Measurements from ENCODE around the gene CEBPA. TPM values are rescaled to one million over a fixed set of nuclear protein-coding genes. Genes with fewer than 3 reads are reported as not detected.

CEBPA gene
- total RNA-seq, 2 experiments from 2014 or later: 2.1 to 2.5 TPM

- TF ChIP-seq, protein P1, sequence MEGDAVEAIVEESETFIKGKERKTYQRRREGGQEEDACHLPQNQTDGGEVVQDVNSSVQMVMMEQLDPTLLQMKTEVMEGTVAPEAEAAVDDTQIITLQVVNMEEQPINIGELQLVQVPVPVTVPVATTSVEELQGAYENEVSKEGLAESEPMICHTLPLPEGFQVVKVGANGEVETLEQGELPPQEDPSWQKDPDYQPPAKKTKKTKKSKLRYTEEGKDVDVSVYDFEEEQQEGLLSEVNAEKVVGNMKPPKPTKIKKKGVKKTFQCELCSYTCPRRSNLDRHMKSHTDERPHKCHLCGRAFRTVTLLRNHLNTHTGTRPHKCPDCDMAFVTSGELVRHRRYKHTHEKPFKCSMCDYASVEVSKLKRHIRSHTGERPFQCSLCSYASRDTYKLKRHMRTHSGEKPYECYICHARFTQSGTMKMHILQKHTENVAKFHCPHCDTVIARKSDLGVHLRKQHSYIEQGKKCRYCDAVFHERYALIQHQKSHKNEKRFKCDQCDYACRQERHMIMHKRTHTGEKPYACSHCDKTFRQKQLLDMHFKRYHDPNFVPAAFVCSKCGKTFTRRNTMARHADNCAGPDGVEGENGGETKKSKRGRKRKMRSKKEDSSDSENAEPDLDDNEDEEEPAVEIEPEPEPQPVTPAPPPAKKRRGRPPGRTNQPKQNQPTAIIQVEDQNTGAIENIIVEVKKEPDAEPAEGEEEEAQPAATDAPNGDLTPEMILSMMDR (conservative IDR thresholded peaks at IDR 0.05; ENCODE audit: low read length): no peak
- no peak for TF ChIP-seq EZH2phosphoT487 (IDR thresholded peaks at IDR 0.05; ENCODE audit: borderline replicate concordance, low read depth, low read length)
- intact Hi-C loops (cut with micrococcal nuclease; ENCODE audit: unreplicated experiment): no loop called here
- POLR2A ChIA-PET: no interaction called here
- Histone ChIP-seq H3K27ac (ENCODE audit: low read depth, low read length, poor library complexity, severe bottlenecking) (no peak overlapping the region), H4K20me1 (ENCODE audit: insufficient read depth, low read length) (no peaks in the 10 kb centered on the region), H3K4me1 (ENCODE audit: insufficient read depth, low read length, poor library complexity, severe bottlenecking) (no peaks in the 10 kb centered on the region), H3K9me2 (ENCODE audit: insufficient read depth, low read length) (no peaks in the 10 kb centered on the region), H3K4me3 (ENCODE audit: low read depth, low read length, poor library complexity, severe bottlenecking) (no peak overlapping the region), H3K4me2 (ENCODE audit: low read length) (no peak overlapping the region), H2AFZ (ENCODE audit: low read length) (no peak overlapping the region), H3K9me3 (ENCODE audit: low read length) (no peaks in the 10 kb centered on the region), H3K79me2 (ENCODE audit: insufficient read depth, low read depth, low read length) (no peaks in the 10 kb centered on the region), H3K36me3 (ENCODE audit: insufficient read depth, low read length) (no peaks in the 10 kb centered on the region)
- CTCF ChIA-PET (ENCODE audit: unreplicated experiment): no interaction called here
- no peak for DNase-seq (ENCODE audit: low spot score)
- BruUV-seq (replicated peaks): no TSS peak
Observed at GRCh38 chr19:33349319-33350289, 47.3 kb upstream of the CEBPA start.

DNA sequence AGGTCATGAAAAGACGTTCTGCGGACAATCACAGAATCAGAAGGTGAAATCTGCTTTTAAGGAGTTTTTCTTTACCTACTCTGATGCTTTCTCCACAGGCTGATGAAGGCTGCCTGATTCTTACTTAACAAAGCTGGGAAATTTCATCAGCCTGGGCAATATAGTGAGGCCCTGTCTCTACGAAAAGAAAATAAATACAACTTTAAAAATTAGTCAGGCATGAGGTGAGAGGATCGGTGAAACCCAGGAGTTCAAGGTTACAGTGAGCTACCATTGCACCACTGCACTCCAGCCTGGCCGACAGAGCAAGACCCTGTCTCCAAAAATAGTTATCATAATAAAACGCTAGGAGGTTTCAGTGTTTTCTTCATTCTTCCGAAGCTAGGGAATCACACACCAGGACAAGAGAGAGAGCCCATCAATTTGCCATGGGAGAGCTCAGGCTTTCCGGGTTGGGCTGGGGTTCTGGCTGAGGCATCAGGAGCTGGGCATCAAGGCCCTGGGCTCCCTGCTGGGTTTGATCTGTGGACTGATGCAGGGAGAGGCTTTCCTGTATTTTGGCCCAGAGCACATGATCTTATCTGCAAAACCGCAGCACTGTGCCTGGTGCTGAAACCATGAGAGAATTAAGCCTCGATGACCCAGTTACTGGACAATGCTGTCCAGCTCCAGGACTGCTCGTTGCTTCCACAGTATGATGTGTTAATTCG, 46.1 kb upstream of the CEBPA start:
- H3K4me1 ChIP-seq (ENCODE audit: insufficient read depth, low read length, poor library complexity, severe bottlenecking): no peaks in the 10 kb centered on the region
- no peak overlapping the region for H3K4me3 ChIP-seq (ENCODE audit: low read depth, low read length, poor library complexity, severe bottlenecking)
- no peaks in the 10 kb centered on the region for H4K20me1 ChIP-seq (ENCODE audit: insufficient read depth, low read length)
- no peak for TF ChIP-seq EZH2phosphoT487 (IDR thresholded peaks at IDR 0.05; ENCODE audit: borderline replicate concordance, low read depth, low read length)
- TF ChIP-seq, protein P1 (conservative IDR thresholded peaks at IDR 0.05; ENCODE audit: low read length): no peak
- H3K79me2 ChIP-seq (ENCODE audit: insufficient read depth, low read depth, low read length): no peaks in the 10 kb centered on the region
- no peaks in the 10 kb centered on the region for H3K9me3 ChIP-seq (ENCODE audit: low read length)
- no TSS peak for BruUV-seq (replicated peaks)
- no peaks in the 10 kb centered on the region for H3K36me3 ChIP-seq (ENCODE audit: insufficient read depth, low read length)
- H3K4me2 ChIP-seq (ENCODE audit: low read length): no peak overlapping the region
- ChIA-PET CTCF (ENCODE audit: unreplicated experiment) (no interaction called here), POLR2A (no interaction called here)
- H2AFZ ChIP-seq (ENCODE audit: low read length): no peak overlapping the region
- no peak overlapping the region for H3K27ac ChIP-seq (ENCODE audit: low read depth, low read length, poor library complexity, severe bottlenecking)
- intact Hi-C loops (cut with micrococcal nuclease; ENCODE audit: unreplicated experiment): no loop called here
- no peaks in the 10 kb centered on the region for H3K9me2 ChIP-seq (ENCODE audit: insufficient read depth, low read length)
- no peak for DNase-seq (ENCODE audit: low spot score)

Measured in OCI-LY7 (cell line).